AG10803 (cell line): ENCODE measurements around the gene DNAJB1.

ENCODE experiments used
- DNase-seq: peaks from one replicate; pipeline ENCODE4 v3.0.0; 2010; ENCODE audit warnings: low read depth
- H3K4me3 ChIP-seq: 2 replicates; pipeline ENCODE4 v1.5.1; 2011; ENCODE audit warnings: mild to moderate bottlenecking, low read length, control low read depth
- TF ChIP-seq, protein P1 (sequence below): conservative IDR thresholded peaks from 2 replicates; pipeline ENCODE4 v1.5.1; 2011; ENCODE audit warnings: mild to moderate bottlenecking, low read length, control low read depth, inconsistent platforms

DNAJB1 gene

GRCh38 chr19:14467391-14467790, 50.8 kb downstream of the DNAJB1 start:
- TF ChIP-seq, protein P1, sequence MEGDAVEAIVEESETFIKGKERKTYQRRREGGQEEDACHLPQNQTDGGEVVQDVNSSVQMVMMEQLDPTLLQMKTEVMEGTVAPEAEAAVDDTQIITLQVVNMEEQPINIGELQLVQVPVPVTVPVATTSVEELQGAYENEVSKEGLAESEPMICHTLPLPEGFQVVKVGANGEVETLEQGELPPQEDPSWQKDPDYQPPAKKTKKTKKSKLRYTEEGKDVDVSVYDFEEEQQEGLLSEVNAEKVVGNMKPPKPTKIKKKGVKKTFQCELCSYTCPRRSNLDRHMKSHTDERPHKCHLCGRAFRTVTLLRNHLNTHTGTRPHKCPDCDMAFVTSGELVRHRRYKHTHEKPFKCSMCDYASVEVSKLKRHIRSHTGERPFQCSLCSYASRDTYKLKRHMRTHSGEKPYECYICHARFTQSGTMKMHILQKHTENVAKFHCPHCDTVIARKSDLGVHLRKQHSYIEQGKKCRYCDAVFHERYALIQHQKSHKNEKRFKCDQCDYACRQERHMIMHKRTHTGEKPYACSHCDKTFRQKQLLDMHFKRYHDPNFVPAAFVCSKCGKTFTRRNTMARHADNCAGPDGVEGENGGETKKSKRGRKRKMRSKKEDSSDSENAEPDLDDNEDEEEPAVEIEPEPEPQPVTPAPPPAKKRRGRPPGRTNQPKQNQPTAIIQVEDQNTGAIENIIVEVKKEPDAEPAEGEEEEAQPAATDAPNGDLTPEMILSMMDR: no peak
- DNase-seq: no peak
- no peak overlapping the region for H3K4me3 ChIP-seq
